ENCODE results near the gene NMNAT2. TPM values are rescaled to one million over a fixed set of nuclear protein-coding genes. Genes with fewer than 3 reads are reported as not detected.

The NMNAT2 gene
- total RNA-seq, 2 experiments from 2014 or later = not detected

GRCh38 chr1:183226963-183227362 is 191.2 kb downstream of the NMNAT2 start:
- DNase-seq (ENCODE audit: low spot score) = no peak
- H3K36me3 ChIP-seq (ENCODE audit: insufficient read depth, low read length) = no peaks in the 10 kb centered on the region
- no TSS peak for BruUV-seq (replicated peaks)

DNA sequence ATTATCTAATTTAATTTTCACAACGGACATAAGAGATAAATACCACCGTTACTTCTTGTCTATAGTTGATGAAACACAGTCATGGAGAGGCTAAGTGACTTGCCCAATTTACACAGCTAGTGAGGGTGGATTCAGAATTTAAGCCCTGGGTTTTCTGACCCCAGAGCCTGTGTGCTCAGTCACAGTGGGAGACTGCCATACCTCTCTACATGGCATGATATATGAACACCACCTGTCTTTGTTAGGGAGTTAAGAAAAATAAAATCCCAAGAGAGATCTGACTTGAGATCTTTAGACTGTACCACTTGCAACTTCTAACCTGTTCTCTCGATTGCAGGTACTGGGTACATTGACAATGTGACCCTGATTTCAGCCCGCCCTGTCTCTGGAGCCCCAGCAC is 191.8 kb downstream of the NMNAT2 start:
- H3K79me2 ChIP-seq (ENCODE audit: insufficient read depth, low read depth, low read length) = no peaks in the 10 kb centered on the region
- ChIA-PET POLR2A (interaction anchor here (0.7 kb wide), 1 partner anchor 23 kb away, joined by 3 read pairs; no protein-coding TSS in a partner anchor), CTCF (ENCODE audit: unreplicated experiment) (no interaction called here)
- no peaks in the 10 kb centered on the region for H3K4me1 ChIP-seq (ENCODE audit: insufficient read depth, low read length, poor library complexity, severe bottlenecking)
- H3K36me3 ChIP-seq (ENCODE audit: insufficient read depth, low read length) = no peaks in the 10 kb centered on the region
- DNase-seq (ENCODE audit: low spot score) = no peak
- H3K27ac ChIP-seq (ENCODE audit: low read depth, low read length, poor library complexity, severe bottlenecking) = no peak overlapping the region
- H3K4me2 ChIP-seq (ENCODE audit: low read length) = no peak overlapping the region
- H3K9me2 ChIP-seq (ENCODE audit: insufficient read depth, low read length) = no peaks in the 10 kb centered on the region
- BruUV-seq (replicated peaks) = no TSS peak
- H4K20me1 ChIP-seq (ENCODE audit: insufficient read depth, low read length) = no peaks in the 10 kb centered on the region
- no peaks in the 10 kb centered on the region for H3K9me3 ChIP-seq (ENCODE audit: low read length)
- TF ChIP-seq, protein P1, sequence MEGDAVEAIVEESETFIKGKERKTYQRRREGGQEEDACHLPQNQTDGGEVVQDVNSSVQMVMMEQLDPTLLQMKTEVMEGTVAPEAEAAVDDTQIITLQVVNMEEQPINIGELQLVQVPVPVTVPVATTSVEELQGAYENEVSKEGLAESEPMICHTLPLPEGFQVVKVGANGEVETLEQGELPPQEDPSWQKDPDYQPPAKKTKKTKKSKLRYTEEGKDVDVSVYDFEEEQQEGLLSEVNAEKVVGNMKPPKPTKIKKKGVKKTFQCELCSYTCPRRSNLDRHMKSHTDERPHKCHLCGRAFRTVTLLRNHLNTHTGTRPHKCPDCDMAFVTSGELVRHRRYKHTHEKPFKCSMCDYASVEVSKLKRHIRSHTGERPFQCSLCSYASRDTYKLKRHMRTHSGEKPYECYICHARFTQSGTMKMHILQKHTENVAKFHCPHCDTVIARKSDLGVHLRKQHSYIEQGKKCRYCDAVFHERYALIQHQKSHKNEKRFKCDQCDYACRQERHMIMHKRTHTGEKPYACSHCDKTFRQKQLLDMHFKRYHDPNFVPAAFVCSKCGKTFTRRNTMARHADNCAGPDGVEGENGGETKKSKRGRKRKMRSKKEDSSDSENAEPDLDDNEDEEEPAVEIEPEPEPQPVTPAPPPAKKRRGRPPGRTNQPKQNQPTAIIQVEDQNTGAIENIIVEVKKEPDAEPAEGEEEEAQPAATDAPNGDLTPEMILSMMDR (conservative IDR thresholded peaks at IDR 0.05; ENCODE audit: low read length) = no peak
- TF ChIP-seq EZH2phosphoT487 (IDR thresholded peaks at IDR 0.05; ENCODE audit: borderline replicate concordance, low read depth, low read length) = no peak
- H2AFZ ChIP-seq (ENCODE audit: low read length) = no peak overlapping the region
- no peak overlapping the region for H3K4me3 ChIP-seq (ENCODE audit: low read depth, low read length, poor library complexity, severe bottlenecking)
- intact Hi-C loops (cut with micrococcal nuclease; ENCODE audit: unreplicated experiment) = no loop called here

More at GRCh38 chr1:183226963-183227362, 191.2 kb downstream of the NMNAT2 start:
- Histone ChIP-seq H3K4me3 (ENCODE audit: low read depth, low read length, poor library complexity, severe bottlenecking) (no peak overlapping the region), H4K20me1 (ENCODE audit: insufficient read depth, low read length) (no peaks in the 10 kb centered on the region), H3K9me2 (ENCODE audit: insufficient read depth, low read length) (no peaks in the 10 kb centered on the region), H3K9me3 (ENCODE audit: low read length) (no peaks in the 10 kb centered on the region), H3K4me1 (ENCODE audit: insufficient read depth, low read length, poor library complexity, severe bottlenecking) (no peaks in the 10 kb centered on the region), H3K27ac (ENCODE audit: low read depth, low read length, poor library complexity, severe bottlenecking) (no peak overlapping the region), H3K4me2 (ENCODE audit: low read length) (no peak overlapping the region), H3K79me2 (ENCODE audit: insufficient read depth, low read depth, low read length) (no peaks in the 10 kb centered on the region), H2AFZ (ENCODE audit: low read length) (no peak overlapping the region)
- intact Hi-C loops (cut with micrococcal nuclease; ENCODE audit: unreplicated experiment) = no loop called here
- ChIA-PET POLR2A (interaction anchor here (1.2 kb wide), 1 partner anchor 10 kb away, joined by 4 read pairs; no protein-coding TSS in a partner anchor), CTCF (ENCODE audit: unreplicated experiment) (interaction anchor here (2.3 kb wide), 1 partner anchor 264 kb away, joined by 7 read pairs; no protein-coding TSS in a partner anchor)
- no peak for TF ChIP-seq EZH2phosphoT487 (IDR thresholded peaks at IDR 0.05; ENCODE audit: borderline replicate concordance, low read depth, low read length)
- TF ChIP-seq, protein P1 (conservative IDR thresholded peaks at IDR 0.05; ENCODE audit: low read length) = no peak

DNA sequence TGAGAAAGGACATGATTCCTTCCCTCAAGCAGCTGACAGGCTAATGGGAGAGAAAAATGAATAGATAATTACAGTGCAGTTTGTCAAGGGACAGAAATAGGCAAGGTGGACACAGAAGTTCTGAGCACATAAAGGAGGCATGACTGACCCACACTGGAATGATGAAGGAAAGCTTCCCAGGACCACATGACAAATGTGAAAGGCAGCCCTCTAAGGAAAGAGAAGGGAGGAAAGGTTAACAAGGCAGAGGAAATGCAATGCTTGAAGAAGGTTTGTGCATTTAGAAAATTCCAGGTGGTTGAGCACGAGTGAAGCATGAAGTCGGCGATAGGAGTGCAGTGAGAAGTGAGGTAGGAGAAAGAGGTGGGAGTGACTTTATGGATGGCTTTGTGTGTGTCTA is 194.7 kb downstream of the NMNAT2 start:
- BruUV-seq (replicated peaks) = no TSS peak
- Histone ChIP-seq H3K4me3 (ENCODE audit: low read depth, low read length, poor library complexity, severe bottlenecking) (no peak overlapping the region), H3K27ac (ENCODE audit: low read depth, low read length, poor library complexity, severe bottlenecking) (no peak overlapping the region), H3K79me2 (ENCODE audit: insufficient read depth, low read depth, low read length) (no peaks in the 10 kb centered on the region), H3K9me3 (ENCODE audit: low read length) (no peaks in the 10 kb centered on the region), H3K4me1 (ENCODE audit: insufficient read depth, low read length, poor library complexity, severe bottlenecking) (peaks cover 5% of the 10 kb centered on the region), H3K36me3 (ENCODE audit: insufficient read depth, low read length) (no peaks in the 10 kb centered on the region), H3K4me2 (ENCODE audit: low read length) (no peak overlapping the region), H3K9me2 (ENCODE audit: insufficient read depth, low read length) (no peaks in the 10 kb centered on the region), H2AFZ (ENCODE audit: low read length) (no peak overlapping the region), H4K20me1 (ENCODE audit: insufficient read depth, low read length) (no peaks in the 10 kb centered on the region)
- no peak for TF ChIP-seq EZH2phosphoT487 (IDR thresholded peaks at IDR 0.05; ENCODE audit: borderline replicate concordance, low read depth, low read length)
- TF ChIP-seq, protein P1 (conservative IDR thresholded peaks at IDR 0.05; ENCODE audit: low read length) = no peak
- intact Hi-C loops (cut with micrococcal nuclease; ENCODE audit: unreplicated experiment) = no loop called here
- POLR2A ChIA-PET = no interaction called here
- CTCF ChIA-PET (ENCODE audit: unreplicated experiment) = no interaction called here
- DNase-seq (ENCODE audit: low spot score) = no peak

Measured in OCI-LY7 (cell line).